SK-N-SH (cell line): Measurements from ENCODE around the gene SMARCD3.

ENCODE experiments used
- CTCF ChIP-seq: fragments of 200-600 bp; sonication (generic); IDR thresholded peaks from 2 replicates; pipeline ENCODE4 v1.6.1; 2017; ENCODE audit warnings: antibody characterized with exemption, mild to moderate bottlenecking, moderate library complexity
- EP300 ChIP-seq, 2 experiments: IDR thresholded peaks; 2 replicates each; pipeline versions ENCODE4 v1.4.0 to v1.6.1; 2012; ENCODE audit warnings: borderline replicate concordance in 1 of 2, low read depth in 1 of 2, low read length in 1 of 2
- EZH2phosphoT487 ChIP-seq: fragments of 200-600 bp; sonication (generic); IDR thresholded peaks from 2 replicates; pipeline ENCODE4 v1.6.1; 2017; ENCODE audit warnings: low read depth, mixed run types, mild to moderate bottlenecking, antibody characterized with exemption, moderate library complexity, borderline replicate concordance
- FOSL2 ChIP-seq: IDR thresholded peaks from 2 replicates; pipeline ENCODE4 v1.4.0; 2012; ENCODE audit warnings: low read depth, mild to moderate bottlenecking, moderate library complexity, borderline replicate concordance
- FOXJ3 ChIP-seq: sonication (generic); formaldehyde crosslinking; IDR thresholded peaks from 2 replicates; pipeline ENCODE4 v1.5.1; 2020; ENCODE audit warnings: mild to moderate bottlenecking, missing genetic modification reagents
- GABPA ChIP-seq: IDR thresholded peaks from 2 replicates; pipeline ENCODE4 v1.4.0; 2012; ENCODE audit warnings: low read depth, mild to moderate bottlenecking
- JUND ChIP-seq: IDR thresholded peaks from 2 replicates; pipeline ENCODE4 v1.4.0; 2012
- MXI1 ChIP-seq: IDR thresholded peaks from 2 replicates; pipeline ENCODE4 v1.6.1; 2012; ENCODE audit warnings: mild to moderate bottlenecking, low read depth, low read length, improper control_type of control experiment
- NFIC ChIP-seq: IDR thresholded peaks from 2 replicates; pipeline ENCODE4 v1.4.0; 2012; ENCODE audit warnings: borderline replicate concordance
- POLR2AphosphoS5 ChIP-seq: IDR thresholded peaks from 2 replicates; pipeline ENCODE4 v1.6.1; 2012; ENCODE audit warnings: low read depth, low read length
- REST ChIP-seq: IDR thresholded peaks from 2 replicates; pipeline ENCODE4 v1.6.1; 2012; ENCODE audit warnings: mild to moderate bottlenecking, low read depth, low read length, moderate library complexity
- RFX5 ChIP-seq: IDR thresholded peaks from 2 replicates; pipeline ENCODE4 v1.6.1; 2012; ENCODE audit warnings: mild to moderate bottlenecking, improper control_type of control experiment, low read length
- TEAD4 ChIP-seq: IDR thresholded peaks from 2 replicates; pipeline ENCODE4 v1.4.0; 2012; ENCODE audit warnings: mild to moderate bottlenecking, borderline replicate concordance; ENCODE audit not compliant: insufficient read depth
- YY1 ChIP-seq: IDR thresholded peaks from 2 replicates; pipeline ENCODE4 v1.4.0; 2012; ENCODE audit warnings: low read depth, mild to moderate bottlenecking

- TF ChIP-seq EP300 (IDR thresholded peaks at IDR 0.05; ENCODE audit: borderline replicate concordance in 1 of 2, low read depth in 1 of 2, low read length in 1 of 2) (no peak), MXI1 (no peak), CTCF (no peak), NFIC (no peak), POLR2AphosphoS5 (no peak), FOXJ3 (CRISPR knock-in tag) (no peak), JUND (no peak), YY1 (no peak), RFX5 (no peak), EZH2phosphoT487 (no peak), FOSL2 (no peak), TEAD4 (no peak), REST (no peak), GABPA (no peak)
These were observed 40.7 kb downstream of the SMARCD3 start for GRCh38 chr7:151207804-151208203.
